GM23338 (cell line): ENCODE data around the gene VRTN. TPM values are rescaled to one million over a fixed set of nuclear protein-coding genes. Genes with fewer than 3 reads are reported as not detected.

Experiments
- ATAC-seq: fragments of 200-7000 bp; cut with Tn5 transposase; 3 replicates; pipeline ENCODE4 v1.9.1; 2020
- DNase-seq: peaks from one replicate; pipeline ENCODE4 v3.0.0-alpha.2; 2015; ENCODE audit warnings: low spot score
- H2AFZ ChIP-seq: fragments of 200-600 bp; sonication (generic); 2 replicates; pipeline ENCODE4 v1.8.0; 2016; ENCODE audit warnings: antibody characterized with exemption, mild to moderate bottlenecking, moderate library complexity
- H3F3A ChIP-seq: fragments of 200-600 bp; sonication (generic); replicated peaks from 2 replicates; pipeline ENCODE4 v1.8.0; 2017; ENCODE audit warnings: antibody characterized with exemption, mixed run types, low read depth
- H3K27ac ChIP-seq: fragments of 200-600 bp; sonication (generic); 2 replicates; pipeline ENCODE4 v1.6.1; 2016; ENCODE audit warnings: low read depth
- H3K27me3 ChIP-seq: fragments of 200-600 bp; sonication (generic); 2 replicates; pipeline ENCODE4 v1.8.0; 2016; ENCODE audit warnings: mild to moderate bottlenecking, mixed run types, moderate library complexity; ENCODE audit not compliant: insufficient read depth
- H3K36me3 ChIP-seq: fragments of 200-600 bp; sonication (generic); 2 replicates; pipeline ENCODE4 v1.8.0; 2016; ENCODE audit warnings: mild to moderate bottlenecking; ENCODE audit not compliant: insufficient read depth
- H3K4me1 ChIP-seq: fragments of 200-600 bp; sonication (generic); 2 replicates; pipeline ENCODE4 v1.8.0; 2016; ENCODE audit warnings: mild to moderate bottlenecking, moderate library complexity; ENCODE audit not compliant: insufficient read depth
- H3K4me2 ChIP-seq: fragments of 200-600 bp; sonication (generic); 2 replicates; pipeline ENCODE4 v1.7.1; 2017; ENCODE audit warnings: mixed run types
- H3K4me3 ChIP-seq: fragments of 200-600 bp; sonication (generic); 2 replicates; pipeline ENCODE4 v1.6.1; 2016; ENCODE audit warnings: mixed run types
- H3K79me2 ChIP-seq: fragments of 200-600 bp; sonication (generic); replicated peaks from 2 replicates; pipeline ENCODE4 v1.8.0; 2017; ENCODE audit warnings: mild to moderate bottlenecking; ENCODE audit not compliant: insufficient read depth
- H3K9me2 ChIP-seq: fragments of 200-600 bp; sonication (generic); 2 replicates; pipeline ENCODE4 v1.8.0; 2017; ENCODE audit not compliant: insufficient read depth
- H4K20me1 ChIP-seq: fragments of 200-600 bp; sonication (generic); replicated peaks from 2 replicates; pipeline ENCODE4 v1.8.0; 2017; ENCODE audit warnings: mild to moderate bottlenecking; ENCODE audit not compliant: insufficient read depth
- H3K27ac Mint-ChIP-seq: 2 replicates; pipeline ENCODE4 v1.8.0; 2020; ENCODE audit warnings: inconsistent platforms, mild to moderate bottlenecking, moderate library complexity, mixed read lengths
- H3K27me3 Mint-ChIP-seq: 3 replicates; pipeline ENCODE4 v1.8.0; 2022; ENCODE audit warnings: low read depth, mild to moderate bottlenecking, moderate library complexity, mixed read lengths, inconsistent platforms; ENCODE audit not compliant: insufficient read depth, poor library complexity
- H3K36me3 Mint-ChIP-seq: 3 replicates; pipeline ENCODE4 v1.8.0; 2021; ENCODE audit warnings: low read depth, mild to moderate bottlenecking, inconsistent platforms, moderate library complexity, mixed read lengths
- H3K4me1 Mint-ChIP-seq: 3 replicates; pipeline ENCODE4 v1.8.0; 2020; ENCODE audit warnings: mild to moderate bottlenecking, inconsistent platforms, mixed read lengths
- H3K4me3 Mint-ChIP-seq: 3 replicates; pipeline ENCODE4 v1.8.0; 2021; ENCODE audit warnings: moderate library complexity, mild to moderate bottlenecking, inconsistent platforms, mixed read lengths
- H3K9me3 Mint-ChIP-seq: 3 replicates; pipeline ENCODE4 v1.8.0; 2020; ENCODE audit warnings: moderate library complexity, mild to moderate bottlenecking, inconsistent platforms, mixed read lengths
- CREB1 ChIP-seq: fragments of 250-450 bp; sonication (Bioruptor Pico); IDR thresholded peaks from 2 replicates; pipeline ENCODE4 v1.5.0; 2020; ENCODE audit warnings: low read depth, mild to moderate bottlenecking, moderate library complexity
- EZH2 ChIP-seq: fragments of 200-600 bp; sonication (generic); IDR thresholded peaks from one replicate; pipeline ENCODE4 v1.8.0; 2017; ENCODE audit warnings: antibody characterized with exemption, mild to moderate bottlenecking, low read depth; ENCODE audit not compliant: unreplicated experiment
- EZH2phosphoT487 ChIP-seq: fragments of 200-600 bp; sonication (generic); IDR thresholded peaks from one replicate; pipeline ENCODE4 v1.8.1; 2018; ENCODE audit warnings: antibody characterized with exemption; ENCODE audit not compliant: unreplicated experiment
- JUNB ChIP-seq: IDR thresholded peaks from one replicate; pipeline ENCODE4 v1.6.1; 2016; ENCODE audit warnings: antibody characterized with exemption; ENCODE audit not compliant: unreplicated experiment
- NANOG ChIP-seq: IDR thresholded peaks from 2 replicates; pipeline ENCODE4 v1.6.1; 2016; ENCODE audit warnings: antibody characterized with exemption, borderline replicate concordance
- POLR2AphosphoS5 ChIP-seq: IDR thresholded peaks from 2 replicates; pipeline ENCODE4 v1.6.1; 2016; ENCODE audit warnings: antibody characterized with exemption, low read depth
- STAT1 ChIP-seq: IDR thresholded peaks from one replicate; pipeline ENCODE4 v1.6.1; 2016; ENCODE audit warnings: antibody characterized with exemption; ENCODE audit not compliant: unreplicated experiment
- ZNF114 ChIP-seq: fragments of 250-450 bp; sonication (Bioruptor Pico); IDR thresholded peaks from 2 replicates; pipeline ENCODE4 v1.5.0; 2020; ENCODE audit warnings: mild to moderate bottlenecking, moderate library complexity
- ZNF331 ChIP-seq: fragments of 250-450 bp; sonication (Bioruptor Pico); IDR thresholded peaks from 2 replicates; pipeline ENCODE4 v1.5.0; 2020; ENCODE audit warnings: low read depth, mild to moderate bottlenecking, moderate library complexity
- polyA plus RNA-seq: library from polyadenylated mRNA; unstranded; fragments of >200 nt; fragmentation: Nextera tagmentation; extraction: Ambion mirVana; gene quantifications from 2 replicates; pipeline ENCODE4 v1.2.1, GENCODE V29; 2016
- total RNA-seq: library from RNA; depleted of rRNA; stranded (reverse); fragments of >200 nt; shearing (Covaris generic); gene quantifications from 2 replicates; pipeline ENCODE4 v1.2.3, GENCODE V29; 2014
- TF ChIP-seq, protein P1 (sequence below), 2 experiments: fragments of 200-600 bp in 1 of 2; sonication (generic) in 1 of 2; conservative IDR thresholded peaks; 2 replicates each; pipeline versions ENCODE4 v1.5.1 to v1.6.1; 2016 to 2017; ENCODE audit warnings: antibody characterized with exemption in 2 of 2, low read depth in 2 of 2, mild to moderate bottlenecking in 2 of 2, moderate library complexity in 1 of 2
- TF ChIP-seq, protein P2 (sequence below): IDR thresholded peaks from one replicate; pipeline ENCODE4 v1.6.1; 2018; ENCODE audit warnings: antibody characterized with exemption; ENCODE audit not compliant: unreplicated experiment
- TF ChIP-seq, protein P3 (sequence below): fragments of 250-450 bp; sonication (Bioruptor Pico); IDR thresholded peaks from 2 replicates; pipeline ENCODE4 v1.5.0; 2020; ENCODE audit warnings: mild to moderate bottlenecking, moderate library complexity
- TF ChIP-seq, protein P4 (sequence below): IDR thresholded peaks from 2 replicates; pipeline ENCODE4 v1.6.1; 2016; ENCODE audit warnings: antibody characterized with exemption

VRTN gene
- total and polyA plus RNA-seq, 2 experiments from 2014 or later: 63.9 to 143 TPM

DNA sequence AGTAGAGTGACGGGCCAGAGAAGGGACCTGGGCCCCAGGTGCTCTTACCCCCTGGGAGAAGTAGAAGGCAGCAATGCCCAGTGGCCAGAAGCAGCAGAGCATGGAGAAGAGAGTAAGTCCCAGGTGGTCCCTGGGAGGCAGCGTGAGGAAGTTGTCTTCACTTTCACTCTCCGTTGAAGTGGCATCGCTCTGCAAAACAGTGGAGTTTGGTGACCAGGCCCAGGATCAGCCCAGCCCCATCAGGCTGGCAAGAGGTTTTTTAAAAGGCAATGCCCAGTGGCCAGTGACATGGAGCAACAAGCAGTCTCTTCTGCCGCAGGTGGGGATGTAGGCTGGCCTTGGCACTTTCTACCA lies 59.5 kb downstream of the VRTN start:
- DNase-seq (no peak), ATAC-seq (no peak)
- Histone ChIP-seq H3K36me3 (no peaks in the 10 kb centered on the region), H3K27me3 (no peaks in the 10 kb centered on the region), H3K27ac (no peak overlapping the region), H2AFZ (no peak overlapping the region), H3K9me2 (no peaks in the 10 kb centered on the region), H3K4me3 (no peak overlapping the region), H3K79me2 (no peaks in the 10 kb centered on the region), H3F3A (no peaks in the 10 kb centered on the region), H3K4me1 (peaks cover 6% of the 10 kb centered on the region; the same call in 1 of the 2 replicates), H4K20me1 (no peaks in the 10 kb centered on the region), H3K4me2 (no peak overlapping the region)
- Mint-ChIP-seq H3K4me3 (no peak overlapping the region), H3K9me3 (no peaks in the 10 kb centered on the region), H3K36me3 (no peaks in the 10 kb centered on the region; the same call in 1 of the 3 replicates), H3K27me3 (peaks cover 8% of the 10 kb centered on the region), H3K27ac (no peak overlapping the region), H3K4me1 (peaks cover 9% of the 10 kb centered on the region)
- TF ChIP-seq NANOG: no peak
- TF ChIP-seq EZH2phosphoT487: no peak
- no peak for TF ChIP-seq STAT1
- TF ChIP-seq CREB1 (CRISPR knock-in tag): no peak
- TF ChIP-seq ZNF114 (CRISPR knock-in tag): no peak
- TF ChIP-seq, protein P1, sequence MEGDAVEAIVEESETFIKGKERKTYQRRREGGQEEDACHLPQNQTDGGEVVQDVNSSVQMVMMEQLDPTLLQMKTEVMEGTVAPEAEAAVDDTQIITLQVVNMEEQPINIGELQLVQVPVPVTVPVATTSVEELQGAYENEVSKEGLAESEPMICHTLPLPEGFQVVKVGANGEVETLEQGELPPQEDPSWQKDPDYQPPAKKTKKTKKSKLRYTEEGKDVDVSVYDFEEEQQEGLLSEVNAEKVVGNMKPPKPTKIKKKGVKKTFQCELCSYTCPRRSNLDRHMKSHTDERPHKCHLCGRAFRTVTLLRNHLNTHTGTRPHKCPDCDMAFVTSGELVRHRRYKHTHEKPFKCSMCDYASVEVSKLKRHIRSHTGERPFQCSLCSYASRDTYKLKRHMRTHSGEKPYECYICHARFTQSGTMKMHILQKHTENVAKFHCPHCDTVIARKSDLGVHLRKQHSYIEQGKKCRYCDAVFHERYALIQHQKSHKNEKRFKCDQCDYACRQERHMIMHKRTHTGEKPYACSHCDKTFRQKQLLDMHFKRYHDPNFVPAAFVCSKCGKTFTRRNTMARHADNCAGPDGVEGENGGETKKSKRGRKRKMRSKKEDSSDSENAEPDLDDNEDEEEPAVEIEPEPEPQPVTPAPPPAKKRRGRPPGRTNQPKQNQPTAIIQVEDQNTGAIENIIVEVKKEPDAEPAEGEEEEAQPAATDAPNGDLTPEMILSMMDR (conservative IDR thresholded peaks at IDR 0.05; ENCODE audit: low read depth in 2 of 2): no peak
- TF ChIP-seq, protein P2, sequence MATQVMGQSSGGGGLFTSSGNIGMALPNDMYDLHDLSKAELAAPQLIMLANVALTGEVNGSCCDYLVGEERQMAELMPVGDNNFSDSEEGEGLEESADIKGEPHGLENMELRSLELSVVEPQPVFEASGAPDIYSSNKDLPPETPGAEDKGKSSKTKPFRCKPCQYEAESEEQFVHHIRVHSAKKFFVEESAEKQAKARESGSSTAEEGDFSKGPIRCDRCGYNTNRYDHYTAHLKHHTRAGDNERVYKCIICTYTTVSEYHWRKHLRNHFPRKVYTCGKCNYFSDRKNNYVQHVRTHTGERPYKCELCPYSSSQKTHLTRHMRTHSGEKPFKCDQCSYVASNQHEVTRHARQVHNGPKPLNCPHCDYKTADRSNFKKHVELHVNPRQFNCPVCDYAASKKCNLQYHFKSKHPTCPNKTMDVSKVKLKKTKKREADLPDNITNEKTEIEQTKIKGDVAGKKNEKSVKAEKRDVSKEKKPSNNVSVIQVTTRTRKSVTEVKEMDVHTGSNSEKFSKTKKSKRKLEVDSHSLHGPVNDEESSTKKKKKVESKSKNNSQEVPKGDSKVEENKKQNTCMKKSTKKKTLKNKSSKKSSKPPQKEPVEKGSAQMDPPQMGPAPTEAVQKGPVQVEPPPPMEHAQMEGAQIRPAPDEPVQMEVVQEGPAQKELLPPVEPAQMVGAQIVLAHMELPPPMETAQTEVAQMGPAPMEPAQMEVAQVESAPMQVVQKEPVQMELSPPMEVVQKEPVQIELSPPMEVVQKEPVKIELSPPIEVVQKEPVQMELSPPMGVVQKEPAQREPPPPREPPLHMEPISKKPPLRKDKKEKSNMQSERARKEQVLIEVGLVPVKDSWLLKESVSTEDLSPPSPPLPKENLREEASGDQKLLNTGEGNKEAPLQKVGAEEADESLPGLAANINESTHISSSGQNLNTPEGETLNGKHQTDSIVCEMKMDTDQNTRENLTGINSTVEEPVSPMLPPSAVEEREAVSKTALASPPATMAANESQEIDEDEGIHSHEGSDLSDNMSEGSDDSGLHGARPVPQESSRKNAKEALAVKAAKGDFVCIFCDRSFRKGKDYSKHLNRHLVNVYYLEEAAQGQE: no peak
- no peak for TF ChIP-seq ZNF331 (CRISPR knock-in tag)
- TF ChIP-seq JUNB: no peak
- TF ChIP-seq, protein P3, sequence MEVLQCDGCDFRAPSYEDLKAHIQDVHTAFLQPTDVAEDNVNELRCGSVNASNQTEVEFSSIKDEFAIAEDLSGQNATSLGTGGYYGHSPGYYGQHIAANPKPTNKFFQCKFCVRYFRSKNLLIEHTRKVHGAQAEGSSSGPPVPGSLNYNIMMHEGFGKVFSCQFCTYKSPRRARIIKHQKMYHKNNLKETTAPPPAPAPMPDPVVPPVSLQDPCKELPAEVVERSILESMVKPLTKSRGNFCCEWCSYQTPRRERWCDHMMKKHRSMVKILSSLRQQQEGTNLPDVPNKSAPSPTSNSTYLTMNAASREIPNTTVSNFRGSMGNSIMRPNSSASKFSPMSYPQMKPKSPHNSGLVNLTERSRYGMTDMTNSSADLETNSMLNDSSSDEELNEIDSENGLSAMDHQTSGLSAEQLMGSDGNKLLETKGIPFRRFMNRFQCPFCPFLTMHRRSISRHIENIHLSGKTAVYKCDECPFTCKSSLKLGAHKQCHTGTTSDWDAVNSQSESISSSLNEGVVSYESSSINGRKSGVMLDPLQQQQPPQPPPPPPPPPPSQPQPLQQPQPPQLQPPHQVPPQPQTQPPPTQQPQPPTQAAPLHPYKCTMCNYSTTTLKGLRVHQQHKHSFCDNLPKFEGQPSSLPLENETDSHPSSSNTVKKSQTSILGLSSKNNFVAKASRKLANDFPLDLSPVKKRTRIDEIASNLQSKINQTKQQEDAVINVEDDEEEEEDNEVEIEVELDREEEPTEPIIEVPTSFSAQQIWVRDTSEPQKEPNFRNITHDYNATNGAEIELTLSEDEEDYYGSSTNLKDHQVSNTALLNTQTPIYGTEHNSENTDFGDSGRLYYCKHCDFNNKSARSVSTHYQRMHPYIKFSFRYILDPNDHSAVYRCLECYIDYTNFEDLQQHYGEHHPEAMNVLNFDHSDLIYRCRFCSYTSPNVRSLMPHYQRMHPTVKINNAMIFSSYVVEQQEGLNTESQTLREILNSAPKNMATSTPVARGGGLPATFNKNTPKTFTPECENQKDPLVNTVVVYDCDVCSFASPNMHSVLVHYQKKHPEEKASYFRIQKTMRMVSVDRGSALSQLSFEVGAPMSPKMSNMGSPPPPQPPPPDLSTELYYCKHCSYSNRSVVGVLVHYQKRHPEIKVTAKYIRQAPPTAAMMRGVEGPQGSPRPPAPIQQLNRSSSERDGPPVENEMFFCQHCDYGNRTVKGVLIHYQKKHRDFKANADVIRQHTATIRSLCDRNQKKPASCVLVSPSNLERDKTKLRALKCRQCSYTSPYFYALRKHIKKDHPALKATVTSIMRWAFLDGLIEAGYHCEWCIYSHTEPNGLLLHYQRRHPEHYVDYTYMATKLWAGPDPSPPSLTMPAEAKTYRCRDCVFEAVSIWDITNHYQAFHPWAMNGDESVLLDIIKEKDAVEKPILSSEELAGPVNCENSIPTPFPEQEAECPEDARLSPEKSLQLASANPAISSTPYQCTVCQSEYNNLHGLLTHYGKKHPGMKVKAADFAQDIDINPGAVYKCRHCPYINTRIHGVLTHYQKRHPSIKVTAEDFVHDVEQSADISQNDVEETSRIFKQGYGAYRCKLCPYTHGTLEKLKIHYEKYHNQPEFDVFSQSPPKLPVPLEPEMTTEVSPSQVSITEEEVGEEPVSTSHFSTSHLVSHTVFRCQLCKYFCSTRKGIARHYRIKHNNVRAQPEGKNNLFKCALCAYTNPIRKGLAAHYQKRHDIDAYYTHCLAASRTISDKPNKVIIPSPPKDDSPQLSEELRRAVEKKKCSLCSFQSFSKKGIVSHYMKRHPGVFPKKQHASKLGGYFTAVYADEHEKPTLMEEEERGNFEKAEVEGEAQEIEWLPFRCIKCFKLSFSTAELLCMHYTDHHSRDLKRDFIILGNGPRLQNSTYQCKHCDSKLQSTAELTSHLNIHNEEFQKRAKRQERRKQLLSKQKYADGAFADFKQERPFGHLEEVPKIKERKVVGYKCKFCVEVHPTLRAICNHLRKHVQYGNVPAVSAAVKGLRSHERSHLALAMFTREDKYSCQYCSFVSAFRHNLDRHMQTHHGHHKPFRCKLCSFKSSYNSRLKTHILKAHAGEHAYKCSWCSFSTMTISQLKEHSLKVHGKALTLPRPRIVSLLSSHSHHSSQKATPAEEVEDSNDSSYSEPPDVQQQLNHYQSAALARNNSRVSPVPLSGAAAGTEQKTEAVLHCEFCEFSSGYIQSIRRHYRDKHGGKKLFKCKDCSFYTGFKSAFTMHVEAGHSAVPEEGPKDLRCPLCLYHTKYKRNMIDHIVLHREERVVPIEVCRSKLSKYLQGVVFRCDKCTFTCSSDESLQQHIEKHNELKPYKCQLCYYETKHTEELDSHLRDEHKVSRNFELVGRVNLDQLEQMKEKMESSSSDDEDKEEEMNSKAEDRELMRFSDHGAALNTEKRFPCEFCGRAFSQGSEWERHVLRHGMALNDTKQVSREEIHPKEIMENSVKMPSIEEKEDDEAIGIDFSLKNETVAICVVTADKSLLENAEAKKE (CRISPR knock-in tag): no peak
- TF ChIP-seq EZH2: no peak
- TF ChIP-seq, protein P4, sequence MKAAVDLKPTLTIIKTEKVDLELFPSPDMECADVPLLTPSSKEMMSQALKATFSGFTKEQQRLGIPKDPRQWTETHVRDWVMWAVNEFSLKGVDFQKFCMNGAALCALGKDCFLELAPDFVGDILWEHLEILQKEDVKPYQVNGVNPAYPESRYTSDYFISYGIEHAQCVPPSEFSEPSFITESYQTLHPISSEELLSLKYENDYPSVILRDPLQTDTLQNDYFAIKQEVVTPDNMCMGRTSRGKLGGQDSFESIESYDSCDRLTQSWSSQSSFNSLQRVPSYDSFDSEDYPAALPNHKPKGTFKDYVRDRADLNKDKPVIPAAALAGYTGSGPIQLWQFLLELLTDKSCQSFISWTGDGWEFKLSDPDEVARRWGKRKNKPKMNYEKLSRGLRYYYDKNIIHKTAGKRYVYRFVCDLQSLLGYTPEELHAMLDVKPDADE: no peak
- no peak for TF ChIP-seq POLR2AphosphoS5
